T-helper 1 cell treated with Interleukin-12 subunit alpha and Interleukin-12 subunit beta and Interleukin-4 antibody, amounts not matched to agents 30 μg/mL and 1 μg/mL, for 36 hours (primary cell): Measurements from ENCODE around the gene FGFR2.

Experiments
- H3K27ac Mint-ChIP-seq: one replicate; pipeline ENCODE4 v1.8.0; 2021; ENCODE audit warnings: mild to moderate bottlenecking, mixed read lengths
- H3K27me3 Mint-ChIP-seq: one replicate; pipeline ENCODE4 v1.8.0; 2021; ENCODE audit warnings: low read depth, mixed read lengths
- H3K36me3 Mint-ChIP-seq: one replicate; pipeline ENCODE4 v1.8.0; 2021; ENCODE audit warnings: low read depth, mixed read lengths
- H3K4me1 Mint-ChIP-seq: one replicate; pipeline ENCODE4 v1.8.0; 2021; ENCODE audit warnings: low read depth, mixed read lengths
- H3K4me3 Mint-ChIP-seq: one replicate; pipeline ENCODE4 v1.8.0; 2021; ENCODE audit warnings: mild to moderate bottlenecking, moderate library complexity, mixed read lengths
- H3K9me3 Mint-ChIP-seq: one replicate; pipeline ENCODE4 v1.8.0; 2021; ENCODE audit warnings: mixed read lengths

Gene FGFR2

DNA sequence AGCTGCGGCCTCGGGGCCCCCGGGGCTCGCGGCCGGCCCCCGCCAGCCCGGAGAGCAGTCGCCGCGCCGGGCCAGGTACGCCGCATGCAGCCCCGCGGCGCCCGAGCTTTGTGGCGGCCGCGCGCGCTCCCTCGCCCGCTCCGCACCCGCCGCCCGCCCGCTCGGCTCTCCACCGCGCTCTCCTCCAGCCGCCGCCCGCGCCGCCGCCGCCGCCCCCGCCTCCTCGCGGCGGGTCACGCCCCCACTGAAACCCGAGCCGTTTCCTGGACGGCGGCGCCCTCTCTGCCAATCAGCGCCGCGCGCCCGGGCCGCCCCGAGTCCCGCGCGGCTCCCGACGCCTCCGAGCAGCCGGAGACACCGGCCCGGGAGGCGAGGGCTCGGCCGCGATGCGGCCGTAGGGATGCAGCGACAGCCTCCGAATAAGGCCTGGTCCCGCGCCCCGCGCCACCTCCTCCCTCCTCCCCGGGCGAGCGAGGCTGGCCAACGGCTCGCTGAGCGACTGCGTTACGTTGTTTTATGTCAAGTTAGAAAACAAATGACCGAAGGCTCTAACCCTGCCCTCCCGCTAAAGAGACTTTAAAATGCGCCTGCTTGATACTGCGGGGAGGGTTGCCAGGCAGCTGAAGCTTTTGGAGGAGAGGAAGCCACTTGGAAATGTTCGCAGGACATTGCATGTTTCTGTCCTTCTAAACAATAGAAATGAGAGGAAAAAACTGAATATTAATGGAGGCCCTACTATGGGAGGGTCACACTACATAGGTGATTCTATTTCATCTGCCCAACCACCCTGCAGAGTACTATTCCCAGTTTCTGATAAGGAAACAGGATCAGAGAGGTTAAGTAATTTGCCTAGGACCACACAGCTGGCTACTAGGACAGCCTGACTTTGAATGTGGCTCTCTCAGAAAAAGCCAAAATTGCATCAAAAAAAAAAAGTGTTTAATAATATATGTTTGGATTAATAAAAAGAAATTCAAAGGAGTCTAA, at the start of gene FGFR2:
TSS of gene FGFR2 (minus strand) at position 182 of the 987 bp plus-strand sequence. CDS start 4,627 bp downstream, outside the sequence.
- no peaks in the 10 kb centered on the region for H3K36me3 Mint-ChIP-seq
- peak within 1 kb of the TSS; percentile 6 for H3K27ac Mint-ChIP-seq
- peaks cover 4% of the 10 kb centered on the region for H3K4me1 Mint-ChIP-seq
- H3K9me3 Mint-ChIP-seq = no peaks in the 10 kb centered on the region
- no peak within 1 kb of the TSS for H3K4me3 Mint-ChIP-seq
- H3K27me3 Mint-ChIP-seq = peaks cover 60% of the 10 kb centered on the region

DNA sequence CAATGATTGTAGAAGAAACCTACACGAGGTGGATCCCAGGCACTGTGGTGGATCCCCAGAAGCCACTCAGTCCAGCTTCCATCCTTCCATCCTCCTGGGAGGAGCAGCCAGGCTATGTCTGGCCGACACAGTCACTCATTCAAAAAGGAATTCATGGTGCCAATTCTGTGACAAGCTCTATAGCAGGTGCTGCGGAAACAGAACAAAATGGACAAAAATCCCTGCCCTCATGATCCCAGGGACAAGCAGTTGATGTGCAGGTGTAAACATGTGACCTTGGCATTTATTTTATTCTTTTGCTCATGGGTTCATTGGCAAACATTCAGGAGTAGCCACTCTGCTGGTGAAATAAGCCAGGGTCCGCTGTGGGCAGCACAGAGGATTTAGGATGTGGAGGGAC, 49.2 kb upstream of the FGFR2 start:
- Mint-ChIP-seq H3K27ac (no peak overlapping the region), H3K27me3 (no peaks in the 10 kb centered on the region), H3K4me3 (no peak overlapping the region), H3K9me3 (no peaks in the 10 kb centered on the region), H3K4me1 (no peaks in the 10 kb centered on the region), H3K36me3 (no peaks in the 10 kb centered on the region)

DNA sequence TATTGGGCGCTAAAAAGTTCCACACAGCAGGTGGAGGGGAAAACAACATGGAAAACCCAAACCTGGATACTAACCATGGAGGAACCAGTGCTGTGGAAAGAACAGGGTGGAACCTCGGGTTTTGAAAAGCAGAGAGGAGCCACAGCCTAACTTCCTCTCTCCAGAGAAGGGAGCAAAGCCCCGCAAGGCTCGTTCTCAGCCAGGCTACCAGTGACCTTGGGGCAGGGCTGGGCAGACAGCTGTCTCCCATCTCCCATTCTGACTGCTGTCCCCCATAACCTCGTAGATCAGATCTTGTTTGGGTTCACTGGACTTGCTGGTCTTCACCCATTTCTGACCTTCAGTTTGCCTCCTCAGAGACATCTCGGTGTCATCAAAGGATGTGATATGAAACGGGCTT, 47.5 kb upstream of the FGFR2 start:
- Mint-ChIP-seq H3K36me3 (no peaks in the 10 kb centered on the region), H3K9me3 (peaks cover 8% of the 10 kb centered on the region), H3K4me1 (no peaks in the 10 kb centered on the region), H3K27me3 (no peaks in the 10 kb centered on the region), H3K4me3 (no peak overlapping the region), H3K27ac (no peak overlapping the region)

DNA sequence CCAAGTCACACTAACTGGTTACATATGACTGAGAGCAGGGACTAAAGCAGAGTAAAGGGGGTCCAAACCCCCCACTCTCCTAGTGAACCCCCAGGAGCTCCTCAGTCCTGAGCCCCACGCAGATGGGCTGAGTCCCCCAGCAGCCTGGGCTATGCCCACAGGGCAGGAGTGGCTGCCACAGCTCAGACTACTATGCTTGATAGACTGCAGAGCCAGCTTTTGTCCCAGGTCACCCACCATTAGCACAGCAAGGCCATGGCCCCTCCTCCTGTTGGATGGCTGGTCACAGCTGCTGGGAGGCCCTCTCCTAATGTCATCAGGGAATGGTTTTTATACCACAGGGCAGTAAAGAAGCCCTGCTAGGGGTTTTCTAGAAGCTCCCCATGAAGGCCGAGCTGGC, 46.3 kb upstream of the FGFR2 start:
- Mint-ChIP-seq H3K4me1 (no peaks in the 10 kb centered on the region), H3K4me3 (no peak overlapping the region), H3K9me3 (peaks cover 8% of the 10 kb centered on the region), H3K27me3 (no peaks in the 10 kb centered on the region), H3K27ac (no peak overlapping the region), H3K36me3 (no peaks in the 10 kb centered on the region)

DNA sequence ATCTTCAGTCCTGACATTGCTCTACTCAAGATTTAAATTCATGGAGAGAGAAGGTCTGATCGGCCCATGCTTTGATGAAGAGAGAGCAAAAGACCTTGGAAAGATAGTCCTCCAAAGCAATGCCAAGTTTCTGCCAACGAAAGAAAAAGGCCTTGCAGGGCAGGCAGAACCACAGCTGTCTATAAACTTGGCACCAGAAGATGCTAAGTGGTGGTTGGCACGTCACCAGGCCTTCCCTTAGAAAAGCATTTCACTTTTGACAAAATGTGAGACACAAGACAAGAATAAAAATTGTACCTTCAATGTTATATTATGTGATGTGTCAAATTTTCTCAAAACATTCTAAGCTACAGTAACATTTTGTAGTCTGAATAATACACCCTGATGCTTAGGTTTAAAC, 42.0 kb upstream of the FGFR2 start:
- Mint-ChIP-seq H3K27ac (no peak overlapping the region), H3K36me3 (no peaks in the 10 kb centered on the region), H3K9me3 (peaks cover 18% of the 10 kb centered on the region), H3K4me1 (no peaks in the 10 kb centered on the region), H3K4me3 (no peak overlapping the region), H3K27me3 (no peaks in the 10 kb centered on the region)

DNA sequence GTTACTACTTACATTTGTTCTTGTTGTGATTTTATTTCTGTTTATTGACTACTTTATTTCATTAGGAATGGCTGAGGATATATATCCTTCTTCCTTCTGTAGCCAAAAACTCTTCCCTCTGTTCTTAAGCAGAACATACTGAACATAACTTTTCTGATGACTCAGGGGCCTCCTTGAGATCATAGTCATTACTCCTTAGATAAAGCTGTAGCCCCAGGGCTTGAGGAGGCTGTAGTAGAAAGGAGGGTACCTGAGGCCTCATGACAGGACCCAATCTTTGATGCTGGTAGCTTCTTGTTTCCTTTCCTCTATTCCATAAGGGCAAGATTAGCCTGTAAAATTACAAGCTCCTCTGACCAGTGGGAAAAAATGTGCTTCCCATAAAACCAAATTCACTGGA, 41.2 kb upstream of the FGFR2 start:
- H3K9me3 Mint-ChIP-seq = peaks cover 18% of the 10 kb centered on the region
- no peak overlapping the region for H3K4me3 Mint-ChIP-seq
- no peak overlapping the region for H3K27ac Mint-ChIP-seq
- H3K36me3 Mint-ChIP-seq = no peaks in the 10 kb centered on the region
- H3K4me1 Mint-ChIP-seq = no peaks in the 10 kb centered on the region
- no peaks in the 10 kb centered on the region for H3K27me3 Mint-ChIP-seq

DNA sequence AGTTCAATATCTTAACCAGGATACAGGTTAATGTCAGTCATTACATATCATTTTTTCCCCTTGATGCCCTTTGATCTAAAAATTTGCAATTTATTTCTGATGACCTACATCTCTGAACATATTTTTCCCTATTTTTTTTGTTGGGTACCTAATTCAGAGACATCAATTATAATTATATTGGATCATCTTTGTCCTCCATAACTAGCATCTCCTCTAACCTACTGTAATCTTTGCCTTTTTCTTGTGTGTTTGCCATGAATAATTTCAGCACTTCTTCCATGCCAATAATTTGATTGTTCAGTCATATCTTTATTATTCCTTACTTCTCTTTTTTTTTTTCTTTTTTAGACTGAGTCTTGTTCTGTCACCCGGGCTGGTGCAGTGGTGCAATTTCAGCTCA, 39.2 kb upstream of the FGFR2 start:
- Mint-ChIP-seq H3K4me3 (no peak overlapping the region), H3K27ac (no peak overlapping the region), H3K36me3 (no peaks in the 10 kb centered on the region), H3K9me3 (peaks cover 18% of the 10 kb centered on the region), H3K4me1 (no peaks in the 10 kb centered on the region), H3K27me3 (no peaks in the 10 kb centered on the region)

DNA sequence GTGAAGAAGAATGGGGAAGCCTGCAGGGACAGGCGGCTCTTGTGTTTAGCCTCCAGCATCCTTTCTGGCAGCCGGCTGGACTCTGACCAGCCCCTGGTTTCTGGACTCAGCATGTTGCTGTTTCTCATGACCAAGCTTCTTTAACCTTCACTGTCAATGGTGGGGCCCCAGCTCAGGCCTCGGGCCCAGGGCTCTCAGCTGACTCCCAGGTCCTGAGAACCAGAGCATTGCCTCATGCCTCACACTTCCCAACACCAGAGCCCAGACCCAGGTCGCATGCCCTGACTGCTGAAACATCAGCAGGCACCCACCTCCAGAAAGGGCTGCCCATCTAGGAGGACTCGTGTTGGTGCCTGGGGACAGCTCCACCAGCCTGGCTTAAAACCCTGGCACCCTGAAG, 34.8 kb upstream of the FGFR2 start:
- no peaks in the 10 kb centered on the region for H3K36me3 Mint-ChIP-seq
- H3K9me3 Mint-ChIP-seq = peaks cover 1% of the 10 kb centered on the region
- H3K4me3 Mint-ChIP-seq = no peak overlapping the region

DNA sequence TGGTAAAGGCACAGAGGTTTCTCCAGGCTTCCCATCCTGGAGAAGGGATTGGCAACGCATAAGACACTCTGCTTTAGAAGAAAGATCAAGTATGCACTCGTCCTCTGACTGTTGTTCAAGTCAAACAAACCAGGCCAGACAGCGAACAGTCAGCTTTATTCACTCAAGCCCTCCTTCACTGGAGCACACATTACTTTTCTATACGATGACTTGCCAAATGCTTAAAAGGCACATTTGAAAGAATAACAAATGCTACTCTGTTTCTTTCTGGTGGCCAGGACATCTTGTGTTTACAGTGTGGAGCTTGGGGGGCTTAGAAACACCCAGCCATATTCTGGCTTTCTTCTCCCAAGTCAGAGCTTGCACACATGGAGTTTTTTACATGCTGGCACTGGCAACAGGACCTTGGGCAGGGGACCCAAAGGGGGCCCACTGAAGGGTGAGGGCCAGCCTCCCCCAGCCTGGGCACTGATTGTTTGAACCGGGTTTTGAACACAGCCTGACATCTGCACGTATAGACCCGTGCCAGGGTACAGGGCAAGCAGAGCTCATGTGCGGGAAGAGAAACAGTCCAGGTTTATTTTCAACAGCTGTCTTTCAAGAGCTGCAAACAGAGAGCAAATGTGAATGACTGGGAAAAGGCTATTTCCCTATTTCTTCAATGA, 33.3 kb upstream of the FGFR2 start:
- Mint-ChIP-seq H3K36me3 (no peaks in the 10 kb centered on the region), H3K27ac (no peak overlapping the region), H3K4me1 (no peaks in the 10 kb centered on the region), H3K27me3 (no peaks in the 10 kb centered on the region), H3K9me3 (no peaks in the 10 kb centered on the region), H3K4me3 (no peak overlapping the region)

More for the DNA sequence above, 34.8 kb upstream of the FGFR2 start:
- Mint-ChIP-seq H3K4me1 (no peaks in the 10 kb centered on the region), H3K27ac (no peak overlapping the region), H3K27me3 (no peaks in the 10 kb centered on the region)

DNA sequence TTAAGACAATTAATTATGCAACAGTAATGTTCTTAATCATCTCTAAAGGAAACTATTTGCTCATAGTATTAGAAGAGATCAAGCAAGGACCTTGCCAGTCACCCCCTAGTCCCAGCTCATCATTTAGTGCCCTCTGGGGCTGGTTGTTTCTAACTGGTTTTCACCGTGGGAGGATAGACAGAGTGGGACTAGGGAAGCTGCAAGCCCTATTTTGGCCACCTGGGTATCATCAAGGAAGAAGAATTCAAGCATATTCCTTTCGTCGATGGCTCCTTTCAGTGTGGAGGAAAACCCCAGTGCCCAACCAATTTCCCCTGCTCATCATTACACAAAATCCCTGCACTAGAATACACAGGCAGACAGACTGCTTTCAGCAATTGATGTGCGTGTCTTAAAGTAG, 30.6 kb upstream of the FGFR2 start:
- H3K27ac Mint-ChIP-seq = no peak overlapping the region
- H3K4me1 Mint-ChIP-seq = no peaks in the 10 kb centered on the region
- H3K36me3 Mint-ChIP-seq = no peaks in the 10 kb centered on the region
- no peak overlapping the region for H3K4me3 Mint-ChIP-seq
- no peaks in the 10 kb centered on the region for H3K27me3 Mint-ChIP-seq
- H3K9me3 Mint-ChIP-seq = no peaks in the 10 kb centered on the region

DNA sequence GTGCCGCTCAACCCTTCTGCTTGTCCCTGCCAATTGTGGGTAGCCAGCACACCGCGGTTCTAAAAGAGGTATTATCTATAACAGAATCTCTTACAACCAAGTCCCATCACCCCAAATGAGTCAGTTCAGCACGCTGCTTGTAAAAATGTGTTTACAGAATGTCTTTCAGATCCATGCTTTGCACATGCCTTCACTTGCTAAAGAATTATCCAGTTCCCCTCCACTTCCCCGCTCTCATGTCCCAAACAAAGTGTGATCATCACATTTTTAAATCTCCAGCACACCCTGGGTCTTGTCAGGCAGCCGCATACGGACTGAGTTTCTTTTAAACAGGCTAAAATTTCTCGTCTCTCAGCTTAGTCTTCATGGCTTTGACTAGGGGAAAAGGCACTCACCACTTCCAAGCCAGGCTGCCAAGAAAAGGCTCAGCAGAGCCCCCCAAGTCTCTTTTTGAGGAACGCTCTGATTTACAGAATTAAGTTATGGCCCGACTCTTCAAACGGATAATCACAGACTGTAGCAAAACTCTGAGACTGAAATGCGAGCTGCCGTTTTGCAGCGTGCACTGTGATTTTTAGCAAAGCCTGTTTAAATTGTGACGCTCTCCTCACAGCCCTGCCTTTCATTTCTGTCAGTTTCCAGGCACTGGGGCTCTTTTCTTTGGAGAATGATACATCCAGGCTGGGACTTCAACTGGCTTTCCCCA, 29.8 kb upstream of the FGFR2 start:
- Mint-ChIP-seq H3K4me3 (no peak overlapping the region), H3K36me3 (no peaks in the 10 kb centered on the region), H3K9me3 (no peaks in the 10 kb centered on the region), H3K4me1 (no peaks in the 10 kb centered on the region), H3K27me3 (no peaks in the 10 kb centered on the region), H3K27ac (no peak overlapping the region)

DNA sequence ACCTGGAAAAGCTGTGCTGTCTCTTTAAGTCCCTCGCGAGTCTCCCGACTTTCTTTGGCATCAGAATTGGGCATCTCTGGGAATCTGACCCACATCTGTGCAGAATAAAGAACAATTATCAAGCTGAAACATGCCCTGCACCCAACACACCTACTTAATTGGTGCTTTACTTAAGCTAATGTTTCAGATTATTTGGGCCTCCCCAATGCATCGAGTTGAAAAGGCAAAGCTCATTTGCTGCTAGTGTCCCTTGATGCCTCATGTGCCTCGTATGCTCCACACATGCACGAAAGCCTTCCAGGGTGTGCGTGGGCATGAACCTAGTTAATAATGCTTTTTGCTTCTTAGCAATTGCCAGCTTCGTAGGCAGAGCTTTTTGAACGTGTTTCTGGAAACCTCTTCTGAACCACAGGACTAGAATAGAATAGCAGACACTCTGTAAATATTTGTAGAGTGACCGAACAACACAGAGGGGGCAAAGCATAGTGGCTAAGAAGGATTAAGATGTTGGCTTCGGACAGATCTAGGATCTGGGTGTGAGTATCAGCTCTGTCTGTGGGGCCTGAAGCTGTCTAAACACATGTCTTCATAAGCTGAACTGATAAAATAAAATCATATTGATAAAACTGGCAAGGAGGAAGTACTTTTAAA, 26.7 kb upstream of the FGFR2 start:
- no peak overlapping the region for H3K4me3 Mint-ChIP-seq
- H3K4me1 Mint-ChIP-seq = no peaks in the 10 kb centered on the region
- H3K27me3 Mint-ChIP-seq = no peaks in the 10 kb centered on the region
- no peak overlapping the region for H3K27ac Mint-ChIP-seq
- no peaks in the 10 kb centered on the region for H3K9me3 Mint-ChIP-seq
- no peaks in the 10 kb centered on the region for H3K36me3 Mint-ChIP-seq

DNA sequence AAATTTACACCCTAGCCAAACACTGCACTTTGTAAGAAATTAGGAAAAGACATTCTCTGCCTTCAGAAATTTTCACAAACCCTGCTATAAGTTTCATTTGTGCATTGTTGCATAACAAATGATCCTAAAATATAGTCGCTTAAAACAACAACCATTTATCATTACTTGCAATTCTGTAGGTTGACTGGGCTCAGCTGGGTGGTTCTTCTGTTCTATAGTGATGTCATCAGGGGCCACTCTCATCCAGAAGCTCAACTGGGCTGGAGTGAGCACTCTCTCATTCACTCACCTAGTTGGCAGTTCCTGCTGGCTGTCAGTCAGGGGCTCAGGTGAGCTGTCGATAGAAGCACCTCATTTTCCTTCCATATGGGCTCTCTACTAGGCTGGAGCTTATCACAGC, 20.7 kb upstream of the FGFR2 start:
- no peak overlapping the region for H3K27ac Mint-ChIP-seq
- no peak overlapping the region for H3K4me3 Mint-ChIP-seq
- peaks cover 13% of the 10 kb centered on the region for H3K9me3 Mint-ChIP-seq
- H3K36me3 Mint-ChIP-seq = no peaks in the 10 kb centered on the region
- H3K27me3 Mint-ChIP-seq = no peaks in the 10 kb centered on the region
- H3K4me1 Mint-ChIP-seq = no peaks in the 10 kb centered on the region

DNA sequence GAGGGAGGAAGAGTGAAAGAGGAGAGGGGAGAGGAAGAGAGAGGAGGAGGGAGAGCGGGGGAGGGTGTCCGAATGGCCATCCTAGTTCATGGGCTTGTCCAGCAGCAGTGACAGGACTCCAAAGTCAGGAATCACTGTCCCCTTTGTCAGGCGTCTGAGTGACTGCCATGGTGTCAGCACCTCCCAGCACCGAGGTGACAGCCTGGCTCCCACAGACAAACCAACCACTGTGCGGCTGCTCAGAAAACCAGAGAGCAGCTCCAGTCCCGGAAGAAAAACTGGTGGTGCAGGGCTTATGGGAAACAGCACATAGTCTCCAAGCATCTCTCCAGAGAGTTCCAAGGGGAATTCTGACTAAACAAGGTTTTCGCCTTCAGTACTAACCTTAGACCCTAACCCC, 18.9 kb upstream of the FGFR2 start:
- Mint-ChIP-seq H3K4me3 (no peak overlapping the region), H3K9me3 (peaks cover 13% of the 10 kb centered on the region), H3K27me3 (no peaks in the 10 kb centered on the region), H3K4me1 (no peaks in the 10 kb centered on the region), H3K27ac (no peak overlapping the region), H3K36me3 (no peaks in the 10 kb centered on the region)
